ENCODE results near the gene DUOX2.
"Not testable (repeated sequence)": the region's sequence is repeated elsewhere in the genome, so short reads cannot be mapped to it uniquely, and the experiment has no call there.

- not testable (repeated sequence) for TF ChIP-seq YY1, JUND, RXRA, RAD21, SP1, MAX, REST (IDR thresholded peaks at IDR 0.05)
- TF ChIP-seq, protein P1, sequence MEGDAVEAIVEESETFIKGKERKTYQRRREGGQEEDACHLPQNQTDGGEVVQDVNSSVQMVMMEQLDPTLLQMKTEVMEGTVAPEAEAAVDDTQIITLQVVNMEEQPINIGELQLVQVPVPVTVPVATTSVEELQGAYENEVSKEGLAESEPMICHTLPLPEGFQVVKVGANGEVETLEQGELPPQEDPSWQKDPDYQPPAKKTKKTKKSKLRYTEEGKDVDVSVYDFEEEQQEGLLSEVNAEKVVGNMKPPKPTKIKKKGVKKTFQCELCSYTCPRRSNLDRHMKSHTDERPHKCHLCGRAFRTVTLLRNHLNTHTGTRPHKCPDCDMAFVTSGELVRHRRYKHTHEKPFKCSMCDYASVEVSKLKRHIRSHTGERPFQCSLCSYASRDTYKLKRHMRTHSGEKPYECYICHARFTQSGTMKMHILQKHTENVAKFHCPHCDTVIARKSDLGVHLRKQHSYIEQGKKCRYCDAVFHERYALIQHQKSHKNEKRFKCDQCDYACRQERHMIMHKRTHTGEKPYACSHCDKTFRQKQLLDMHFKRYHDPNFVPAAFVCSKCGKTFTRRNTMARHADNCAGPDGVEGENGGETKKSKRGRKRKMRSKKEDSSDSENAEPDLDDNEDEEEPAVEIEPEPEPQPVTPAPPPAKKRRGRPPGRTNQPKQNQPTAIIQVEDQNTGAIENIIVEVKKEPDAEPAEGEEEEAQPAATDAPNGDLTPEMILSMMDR (IDR thresholded peaks at IDR 0.05; ENCODE audit: low read depth, low read length, missing input control) = not testable (repeated sequence)
Measured at GRCh38 chr15:45052676-45053075, 61.3 kb downstream of the DUOX2 start.
